ENCODE measurements around the gene ASB7.
"Not testable (repeated sequence)": the region's sequence is repeated elsewhere in the genome, so short reads cannot be mapped to it uniquely, and the experiment has no call there.

ASB7 gene

GRCh38 chr15:100671858-100672543 is 69.6 kb downstream of the ASB7 start:
- no peak overlapping the region for H3K27ac ChIP-seq (ENCODE audit: low read length)
- H3K9me3 ChIP-seq (ENCODE audit: insufficient read depth, low read depth, low read length), result no peaks in the 10 kb centered on the region
- H3K36me3 ChIP-seq (ENCODE audit: insufficient read depth, low read depth, low read length), result no peaks in the 10 kb centered on the region
- H3K27me3 ChIP-seq (ENCODE audit: insufficient read depth, low read length), result no peaks in the 10 kb centered on the region
- H3K9ac ChIP-seq (ENCODE audit: low read depth, low read length), result no peak overlapping the region
- no peak overlapping the region for H3K4me3 ChIP-seq (ENCODE audit: low read length)
- H3K4me1 ChIP-seq (ENCODE audit: insufficient read depth, low read length), result no peaks in the 10 kb centered on the region

GRCh38 chr15:100672959-100673358 is 70.6 kb downstream of the ASB7 start:
- no peak overlapping the region for H3K27ac ChIP-seq (ENCODE audit: low read length)
- H3K9ac ChIP-seq (ENCODE audit: low read depth, low read length), result no peak overlapping the region
- H3K27me3 ChIP-seq (ENCODE audit: insufficient read depth, low read length), result no peaks in the 10 kb centered on the region
- H3K36me3 ChIP-seq (ENCODE audit: insufficient read depth, low read depth, low read length), result no peaks in the 10 kb centered on the region
- no peak overlapping the region for H3K4me3 ChIP-seq (ENCODE audit: low read length)
- H3K4me1 ChIP-seq (ENCODE audit: insufficient read depth, low read length), result no peaks in the 10 kb centered on the region
- H3K9me3 ChIP-seq (ENCODE audit: insufficient read depth, low read depth, low read length), result no peaks in the 10 kb centered on the region

- H3K27ac ChIP-seq (ENCODE audit: low read length); H3K36me3 ChIP-seq (ENCODE audit: insufficient read depth, low read depth, low read length); H3K4me1 ChIP-seq (ENCODE audit: insufficient read depth, low read length): not testable (repeated sequence)
Measured at GRCh38 chr15:100679151-100679550, 76.8 kb downstream of the ASB7 start.

GRCh38 chr15:100680726-100681125 is 78.3 kb downstream of the ASB7 start:
- no peak overlapping the region for H3K27ac ChIP-seq (ENCODE audit: low read length)
- H3K36me3 ChIP-seq (ENCODE audit: insufficient read depth, low read depth, low read length), result no peaks in the 10 kb centered on the region
- H3K4me1 ChIP-seq (ENCODE audit: insufficient read depth, low read length), result no peaks in the 10 kb centered on the region
- no peak overlapping the region for H3K4me3 ChIP-seq (ENCODE audit: low read length)
- H3K9me3 ChIP-seq (ENCODE audit: insufficient read depth, low read depth, low read length), result peaks cover 18% of the 10 kb centered on the region; the same call in 1 of the 2 replicates
- H3K9ac ChIP-seq (ENCODE audit: low read depth, low read length), result no peak overlapping the region
- no peaks in the 10 kb centered on the region for H3K27me3 ChIP-seq (ENCODE audit: insufficient read depth, low read length)

More at GRCh38 chr15:100679151-100679550, 76.8 kb downstream of the ASB7 start:
- not testable (repeated sequence) for H3K27me3 ChIP-seq (ENCODE audit: insufficient read depth, low read length); H3K9ac ChIP-seq (ENCODE audit: low read depth, low read length); H3K4me3 ChIP-seq (ENCODE audit: low read length)
- peaks cover 18% of the 10 kb centered on the region; the same call in 1 of the 2 replicates for H3K9me3 ChIP-seq (ENCODE audit: insufficient read depth, low read depth, low read length)

DNA sequence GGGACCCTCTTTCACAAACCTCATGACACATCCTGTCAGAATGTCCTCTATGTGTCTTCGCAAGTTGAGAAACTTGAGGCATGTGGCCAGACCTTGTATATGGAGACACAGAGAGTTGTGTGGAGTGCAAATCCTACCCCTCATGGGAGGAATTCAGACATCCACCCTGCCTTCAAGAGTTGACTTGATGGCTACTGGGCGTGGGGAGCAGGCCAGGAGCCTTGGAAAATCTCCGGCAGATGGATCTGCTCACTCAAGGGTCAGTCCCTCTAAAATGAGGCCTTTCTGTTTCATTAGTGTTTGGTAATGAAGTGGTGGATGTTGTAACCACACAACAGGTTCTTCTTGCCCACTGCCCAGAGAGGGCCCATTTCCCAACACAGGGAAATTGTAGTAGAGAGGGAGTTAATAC is 79.0 kb downstream of the ASB7 start:
- no peak overlapping the region for H3K4me3 ChIP-seq (ENCODE audit: low read length)
- no peaks in the 10 kb centered on the region for H3K36me3 ChIP-seq (ENCODE audit: insufficient read depth, low read depth, low read length)

DNA sequence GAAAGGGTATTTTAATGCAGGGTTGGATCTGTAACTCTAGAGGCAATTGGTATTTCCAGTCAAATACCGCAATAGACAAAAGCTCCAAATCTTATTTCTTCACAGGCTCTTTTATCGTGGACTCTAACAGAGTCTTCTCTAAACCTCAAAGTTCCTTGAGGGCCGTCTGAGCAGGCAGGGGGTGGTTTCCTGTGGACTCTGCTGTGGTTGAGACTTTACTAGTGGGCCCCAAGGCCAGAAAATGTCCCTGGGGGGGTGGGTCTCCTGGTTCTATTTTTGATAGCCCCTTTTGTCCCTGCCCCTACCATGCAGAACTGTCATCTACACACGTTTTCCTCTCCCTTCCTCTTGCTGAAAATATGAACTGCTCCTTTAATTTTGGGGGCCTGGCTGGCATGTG is 80.1 kb downstream of the ASB7 start:
- no peaks in the 10 kb centered on the region for H3K4me1 ChIP-seq (ENCODE audit: insufficient read depth, low read length)
- peaks cover 18% of the 10 kb centered on the region; the same call in 1 of the 2 replicates for H3K9me3 ChIP-seq (ENCODE audit: insufficient read depth, low read depth, low read length)
- no peak overlapping the region for H3K27ac ChIP-seq (ENCODE audit: low read length)
- no peak overlapping the region for H3K4me3 ChIP-seq (ENCODE audit: low read length)
- H3K36me3 ChIP-seq (ENCODE audit: insufficient read depth, low read depth, low read length), result no peaks in the 10 kb centered on the region
- H3K27me3 ChIP-seq (ENCODE audit: insufficient read depth, low read length), result no peaks in the 10 kb centered on the region
- no peak overlapping the region for H3K9ac ChIP-seq (ENCODE audit: low read depth, low read length)

More for the DNA sequence above, 79.0 kb downstream of the ASB7 start:
- H3K9me3 ChIP-seq (ENCODE audit: insufficient read depth, low read depth, low read length), result peaks cover 18% of the 10 kb centered on the region; the same call in 1 of the 2 replicates
- no peak overlapping the region for H3K9ac ChIP-seq (ENCODE audit: low read depth, low read length)
- no peaks in the 10 kb centered on the region for H3K4me1 ChIP-seq (ENCODE audit: insufficient read depth, low read length)
- H3K27me3 ChIP-seq (ENCODE audit: insufficient read depth, low read length), result no peaks in the 10 kb centered on the region
- no peak overlapping the region for H3K27ac ChIP-seq (ENCODE audit: low read length)

- Histone ChIP-seq H3K9ac (ENCODE audit: low read depth, low read length) (no peak overlapping the region), H3K4me3 (ENCODE audit: low read length) (no peak overlapping the region), H3K27ac (ENCODE audit: low read length) (no peak overlapping the region)
Measured at GRCh38 chr15:100683434-100683833, 81.0 kb downstream of the ASB7 start.

DNA sequence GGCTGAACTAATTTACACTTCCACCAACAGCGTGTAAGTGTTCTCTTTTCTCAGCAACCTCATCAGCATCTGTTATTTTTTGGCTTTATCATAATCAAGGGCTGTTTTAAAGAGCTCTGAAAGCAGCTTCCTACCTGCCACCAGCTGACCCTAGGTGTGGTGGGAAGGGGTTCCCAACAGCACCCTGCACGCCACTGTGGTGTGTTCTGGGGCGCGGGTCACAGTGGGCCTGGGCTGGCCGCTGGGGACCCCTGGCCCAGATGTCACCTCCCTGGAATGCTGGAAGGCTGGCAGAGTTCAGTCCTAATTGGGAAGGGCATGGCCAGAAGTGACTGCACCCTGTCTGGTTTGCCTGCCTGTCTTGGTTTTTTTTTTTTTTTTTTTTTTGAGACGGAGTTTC is 82.2 kb downstream of the ASB7 start:
- no peak overlapping the region for H3K4me3 ChIP-seq (ENCODE audit: low read length)
- peaks cover 15% of the 10 kb centered on the region; the same call in 1 of the 2 replicates for H3K9me3 ChIP-seq (ENCODE audit: insufficient read depth, low read depth, low read length)
- H3K36me3 ChIP-seq (ENCODE audit: insufficient read depth, low read depth, low read length), result no peaks in the 10 kb centered on the region
- H3K27me3 ChIP-seq (ENCODE audit: insufficient read depth, low read length), result no peaks in the 10 kb centered on the region
- no peaks in the 10 kb centered on the region for H3K4me1 ChIP-seq (ENCODE audit: insufficient read depth, low read length)
- H3K9ac ChIP-seq (ENCODE audit: low read depth, low read length), result no peak overlapping the region
- H3K27ac ChIP-seq (ENCODE audit: low read length), result no peak overlapping the region

More at GRCh38 chr15:100683434-100683833, 81.0 kb downstream of the ASB7 start:
- Histone ChIP-seq H3K36me3 (ENCODE audit: insufficient read depth, low read depth, low read length) (no peaks in the 10 kb centered on the region), H3K9me3 (ENCODE audit: insufficient read depth, low read depth, low read length) (peaks cover 18% of the 10 kb centered on the region; the same call in 1 of the 2 replicates), H3K27me3 (ENCODE audit: insufficient read depth, low read length) (no peaks in the 10 kb centered on the region), H3K4me1 (ENCODE audit: insufficient read depth, low read length) (no peaks in the 10 kb centered on the region)

DNA sequence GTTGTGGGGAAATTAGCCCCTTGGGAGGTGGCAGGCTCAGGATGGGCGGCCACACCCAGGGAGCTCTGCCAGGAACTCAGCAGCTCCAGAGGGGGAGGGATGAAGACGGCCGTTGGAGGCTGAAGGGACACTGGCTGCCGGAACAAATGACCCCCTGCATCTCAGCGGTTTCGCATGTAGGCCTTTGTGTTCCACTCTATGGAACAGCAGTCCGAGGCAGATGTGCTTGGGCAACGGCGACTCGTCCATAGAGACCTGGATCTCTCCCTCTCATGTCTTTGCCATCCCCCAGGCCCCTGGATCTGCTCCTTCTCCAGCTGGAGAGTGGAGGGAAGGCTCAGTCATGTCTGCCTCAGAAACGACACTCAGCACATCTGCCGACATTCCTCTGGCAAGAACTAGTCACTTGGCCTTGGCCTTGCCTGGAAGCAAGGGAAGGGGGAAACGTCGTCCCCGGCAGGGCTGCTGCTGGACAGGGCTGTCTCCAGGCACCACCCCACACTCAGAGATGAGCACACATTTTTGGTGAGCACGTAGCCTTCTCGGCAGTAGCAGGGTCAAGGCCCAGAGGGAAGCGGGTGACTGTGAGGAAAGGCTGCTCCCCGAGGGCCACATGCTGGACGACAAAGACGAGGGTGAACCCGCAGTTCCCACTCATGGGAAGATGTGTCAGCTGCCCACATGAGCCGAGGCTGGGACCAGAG is 83.8 kb downstream of the ASB7 start:
- Histone ChIP-seq H3K4me3 (ENCODE audit: low read length) (no peak overlapping the region), H3K36me3 (ENCODE audit: insufficient read depth, low read depth, low read length) (no peaks in the 10 kb centered on the region), H3K9ac (ENCODE audit: low read depth, low read length) (no peak overlapping the region), H3K27ac (ENCODE audit: low read length) (no peak overlapping the region), H3K27me3 (ENCODE audit: insufficient read depth, low read length) (no peaks in the 10 kb centered on the region), H3K9me3 (ENCODE audit: insufficient read depth, low read depth, low read length) (peaks cover 8% of the 10 kb centered on the region; the same call in 1 of the 2 replicates), H3K4me1 (ENCODE audit: insufficient read depth, low read length) (no peaks in the 10 kb centered on the region)

GRCh38 chr15:100686725-100687473 is 84.5 kb downstream of the ASB7 start:
- H3K4me3 ChIP-seq (ENCODE audit: low read length), result no peak overlapping the region
- no peaks in the 10 kb centered on the region for H3K4me1 ChIP-seq (ENCODE audit: insufficient read depth, low read length)
- H3K27me3 ChIP-seq (ENCODE audit: insufficient read depth, low read length), result no peaks in the 10 kb centered on the region
- H3K9me3 ChIP-seq (ENCODE audit: insufficient read depth, low read depth, low read length), result peaks cover 2% of the 10 kb centered on the region; the same call in 1 of the 2 replicates
- H3K36me3 ChIP-seq (ENCODE audit: insufficient read depth, low read depth, low read length), result no peaks in the 10 kb centered on the region
- no peak overlapping the region for H3K27ac ChIP-seq (ENCODE audit: low read length)
- H3K9ac ChIP-seq (ENCODE audit: low read depth, low read length), result no peak overlapping the region

GRCh38 chr15:100687582-100688141 is 85.3 kb downstream of the ASB7 start:
- Histone ChIP-seq H3K9me3 (ENCODE audit: insufficient read depth, low read depth, low read length) (no peaks in the 10 kb centered on the region), H3K4me3 (ENCODE audit: low read length) (no peak overlapping the region), H3K27me3 (ENCODE audit: insufficient read depth, low read length) (no peaks in the 10 kb centered on the region), H3K36me3 (ENCODE audit: insufficient read depth, low read depth, low read length) (no peaks in the 10 kb centered on the region), H3K27ac (ENCODE audit: low read length) (no peak overlapping the region), H3K4me1 (ENCODE audit: insufficient read depth, low read length) (no peaks in the 10 kb centered on the region), H3K9ac (ENCODE audit: low read depth, low read length) (no peak overlapping the region)
